ENCODE results near the gene SUSD2. TPM values are rescaled to one million over a fixed set of nuclear protein-coding genes. Genes with fewer than 3 reads are reported as not detected.

SUSD2 gene
- total RNA-seq, 4 donors from 2014 or later = 0.76 to 4.1 (median 1.6) TPM

DNA sequence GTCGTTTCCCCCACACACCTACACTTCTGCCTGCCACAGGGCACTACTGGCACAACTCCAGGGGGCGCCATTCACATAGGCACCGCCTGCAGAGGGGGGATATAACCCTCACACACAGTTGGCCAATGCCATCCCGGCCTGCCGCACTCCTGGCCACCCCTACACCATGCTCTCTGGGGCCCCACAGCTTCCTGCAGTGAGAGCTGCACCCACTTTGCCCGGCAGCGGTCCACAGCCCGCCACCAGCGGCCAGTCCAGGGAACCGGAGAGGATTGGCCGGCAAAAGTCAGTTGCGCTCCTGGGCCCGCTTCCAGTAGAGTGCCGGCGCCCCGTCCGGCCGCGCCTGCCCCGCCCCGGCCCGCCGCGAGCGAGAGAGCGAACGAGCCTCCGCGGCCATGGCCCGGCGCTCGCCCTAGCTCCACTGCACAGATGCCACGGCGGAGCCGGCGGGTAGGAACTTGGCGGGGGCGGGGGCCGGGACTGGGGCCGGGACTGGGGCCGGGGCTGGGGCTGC, 25.6 kb upstream of the SUSD2 start:
- H3K4me1 ChIP-seq = peaks cover 3 to 23% of the 10 kb centered on the region in 2 donors
- no peaks in the 10 kb centered on the region for H3K9me3 ChIP-seq
- peak overlapping the region; percentile 34 to 76 (median 58) for H3K27ac ChIP-seq
- intact Hi-C loops (cut with DNase I; ENCODE audit: low total_unique reads) (no loop called here), in situ Hi-C loops (cut with MboI; ENCODE audit: low sequenced_read_pairs in 4 of 4) (no loop called here)
- peak overlapping the region; percentile 56 to 80 (median 69) for H3K4me3 ChIP-seq
- H3K36me3 ChIP-seq = no peaks in the 10 kb centered on the region
- no peaks in the 10 kb centered on the region for H3K27me3 ChIP-seq
- peak; percentile 16 to 57 (median 30) for TF ChIP-seq CTCF (IDR thresholded peaks at IDR 0.05 in 4 of 5, conservative IDR thresholded peaks at IDR 0.05 in 1 of 5)
- TF ChIP-seq POLR2A (IDR thresholded peaks at IDR 0.05) = no peak
- DNase-seq (peak; percentile 58 to 77), ATAC-seq (peak; percentile 78 to 84)

DNA sequence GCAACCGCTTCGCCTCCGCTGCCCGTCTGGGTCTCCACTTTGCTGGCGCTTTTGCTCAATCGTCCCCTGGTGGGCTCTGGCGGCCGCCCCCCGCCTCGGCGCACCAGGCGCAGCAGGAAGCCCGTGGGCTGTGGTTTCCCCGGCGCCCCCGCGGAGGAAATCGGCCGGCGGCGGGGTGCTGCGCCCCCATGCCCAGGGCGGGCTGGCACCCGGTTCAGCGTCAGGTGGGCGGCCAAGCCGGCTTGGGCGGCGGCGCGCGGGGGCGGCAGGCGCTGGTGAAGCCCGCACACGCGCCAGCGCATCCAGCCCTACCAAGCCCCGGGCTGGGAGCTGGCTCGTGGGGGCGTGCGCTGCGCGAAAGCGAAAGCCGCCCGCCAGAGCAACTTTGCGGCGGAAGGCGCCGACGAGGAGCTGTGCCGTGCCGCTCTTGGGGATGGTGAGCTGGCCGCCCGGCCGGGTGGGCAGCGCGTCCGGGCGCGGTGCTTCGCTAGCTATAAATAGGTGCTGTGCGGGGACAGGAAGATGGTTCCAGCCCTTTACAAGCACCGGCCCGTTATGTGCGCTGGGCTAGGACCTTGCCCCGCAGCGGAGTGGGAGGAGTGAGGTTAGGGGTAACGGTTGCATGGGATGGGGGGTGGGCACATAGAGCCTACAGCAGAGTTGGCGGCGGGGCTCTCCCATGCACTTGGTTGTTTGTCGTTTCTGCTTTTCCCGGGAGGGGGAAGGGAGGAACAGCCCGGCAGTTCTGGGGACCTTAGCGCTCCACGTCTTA, 25.0 kb upstream of the SUSD2 start:
- no peak for TF ChIP-seq POLR2A (IDR thresholded peaks at IDR 0.05)
- no peak for TF ChIP-seq CTCF (IDR thresholded peaks at IDR 0.05 in 4 of 5, conservative IDR thresholded peaks at IDR 0.05 in 1 of 5)
- intact Hi-C loops (cut with DNase I; ENCODE audit: low total_unique reads) = no loop called here
- ATAC-seq (peak; percentile 19 to 36), DNase-seq (no peak)
- H3K4me3 ChIP-seq = peak overlapping the region; percentile 56 to 80 (median 69)
- H3K4me1 ChIP-seq = peaks cover 3 to 23% of the 10 kb centered on the region in 2 donors
- peak overlapping the region; percentile 34 to 76 (median 58) for H3K27ac ChIP-seq
- in situ Hi-C loops (cut with MboI; ENCODE audit: low sequenced_read_pairs in 4 of 4) = no loop called here
- no peaks in the 10 kb centered on the region for H3K36me3 ChIP-seq
- no peaks in the 10 kb centered on the region for H3K27me3 ChIP-seq
- no peaks in the 10 kb centered on the region for H3K9me3 ChIP-seq

GRCh38 chr22:24156913-24157821, 24.1 kb upstream of the SUSD2 start:
- DNase-seq = peak; percentile 53 to 71
- Histone ChIP-seq H3K4me1 (peaks cover 12 to 31% of the 10 kb centered on the region in 2 donors), H3K27me3 (no peaks in the 10 kb centered on the region), H3K36me3 (no peaks in the 10 kb centered on the region), H3K27ac (peak overlapping the region in 3 of 4 donors; percentile 34 to 76 (median 53)), H3K9me3 (no peaks in the 10 kb centered on the region), H3K4me3 (peak overlapping the region; percentile 56 to 80 (median 69))
- TF ChIP-seq CTCF (IDR thresholded peaks at IDR 0.05 in 4 of 5, conservative IDR thresholded peaks at IDR 0.05 in 1 of 5) = peak; percentile 60 to 83 (median 78)
- TF ChIP-seq POLR2A (IDR thresholded peaks at IDR 0.05) = no peak
- in situ Hi-C loops (cut with MboI; ENCODE audit: low sequenced_read_pairs in 4 of 4) (no loop called here), intact Hi-C loops (cut with DNase I; ENCODE audit: low total_unique reads) (no loop called here)
- peak; percentile 57 to 72 for ATAC-seq

DNA sequence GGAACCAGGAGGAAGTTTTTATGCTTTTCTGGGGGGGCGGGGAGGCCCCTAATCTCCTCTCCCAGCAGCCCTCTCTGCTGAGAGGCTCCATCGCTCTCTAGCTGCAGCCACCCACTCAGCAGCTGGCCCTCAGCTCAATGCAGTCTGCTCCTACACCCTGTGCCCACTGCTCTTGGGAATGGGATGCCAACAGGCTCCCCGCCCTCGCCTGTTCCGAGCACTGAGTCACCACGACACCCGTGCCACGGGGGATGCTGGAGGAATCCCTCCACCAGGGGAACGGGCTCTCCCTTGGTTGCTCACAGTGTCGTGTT, 23.5 kb upstream of the SUSD2 start:
- Histone ChIP-seq H3K4me3 (no peak overlapping the region), H3K9me3 (no peaks in the 10 kb centered on the region), H3K27me3 (no peaks in the 10 kb centered on the region), H3K4me1 (peaks cover 17 to 36% of the 10 kb centered on the region in 2 donors), H3K36me3 (no peaks in the 10 kb centered on the region), H3K27ac (no peak overlapping the region)
- DNase-seq (no peak), ATAC-seq (no peak)
- TF ChIP-seq CTCF (IDR thresholded peaks at IDR 0.05 in 4 of 5, conservative IDR thresholded peaks at IDR 0.05 in 1 of 5) (no peak), POLR2A (IDR thresholded peaks at IDR 0.05) (no peak)
- in situ Hi-C loops (cut with MboI; ENCODE audit: low sequenced_read_pairs in 4 of 4) (no loop called here), intact Hi-C loops (cut with DNase I; ENCODE audit: low total_unique reads) (no loop called here)

All from gastrocnemius medialis (tissue), 4 donors.